ENCODE data around the gene PSMB9.

DNA sequence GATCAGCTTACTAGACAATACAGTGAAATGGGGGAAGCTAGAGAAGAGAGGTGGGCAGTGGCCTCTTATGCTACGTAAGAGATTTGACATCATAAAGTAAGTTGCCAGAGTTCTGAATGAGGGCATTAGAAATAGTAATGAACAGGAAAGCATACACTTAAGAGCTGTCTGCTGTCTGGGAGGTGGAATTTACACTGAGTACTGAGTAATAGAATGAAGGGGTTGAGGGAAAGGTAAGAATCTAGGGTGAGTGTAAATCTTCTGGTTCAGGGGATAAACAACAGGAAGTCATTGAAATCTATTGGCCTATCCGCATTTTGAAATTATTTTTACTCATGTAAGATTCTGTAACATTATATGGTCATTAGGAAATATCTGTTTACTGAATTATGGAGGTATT is 51.1 kb downstream of the PSMB9 start:
- TF ChIP-seq, protein P1, sequence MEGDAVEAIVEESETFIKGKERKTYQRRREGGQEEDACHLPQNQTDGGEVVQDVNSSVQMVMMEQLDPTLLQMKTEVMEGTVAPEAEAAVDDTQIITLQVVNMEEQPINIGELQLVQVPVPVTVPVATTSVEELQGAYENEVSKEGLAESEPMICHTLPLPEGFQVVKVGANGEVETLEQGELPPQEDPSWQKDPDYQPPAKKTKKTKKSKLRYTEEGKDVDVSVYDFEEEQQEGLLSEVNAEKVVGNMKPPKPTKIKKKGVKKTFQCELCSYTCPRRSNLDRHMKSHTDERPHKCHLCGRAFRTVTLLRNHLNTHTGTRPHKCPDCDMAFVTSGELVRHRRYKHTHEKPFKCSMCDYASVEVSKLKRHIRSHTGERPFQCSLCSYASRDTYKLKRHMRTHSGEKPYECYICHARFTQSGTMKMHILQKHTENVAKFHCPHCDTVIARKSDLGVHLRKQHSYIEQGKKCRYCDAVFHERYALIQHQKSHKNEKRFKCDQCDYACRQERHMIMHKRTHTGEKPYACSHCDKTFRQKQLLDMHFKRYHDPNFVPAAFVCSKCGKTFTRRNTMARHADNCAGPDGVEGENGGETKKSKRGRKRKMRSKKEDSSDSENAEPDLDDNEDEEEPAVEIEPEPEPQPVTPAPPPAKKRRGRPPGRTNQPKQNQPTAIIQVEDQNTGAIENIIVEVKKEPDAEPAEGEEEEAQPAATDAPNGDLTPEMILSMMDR (IDR thresholded peaks at IDR 0.05) = no peak
- TF ChIP-seq EZH2 (IDR thresholded peaks at IDR 0.05; ENCODE audit: borderline replicate concordance, insufficient read depth, low read depth, low read length, poor library complexity, severe bottlenecking) = no peak
